A673 (cell line): ENCODE measurements around the gene ARHGAP15.

Source experiments
- EZH2 ChIP-seq: fragments of 200-600 bp; sonication (generic); IDR thresholded peaks from 2 replicates; pipeline ENCODE4 v1.6.1; 2017; ENCODE audit warnings: borderline replicate concordance, low read depth, mild to moderate bottlenecking, mixed read lengths, antibody characterized with exemption, low read length; ENCODE audit not compliant: poor library complexity, severe bottlenecking
- TF ChIP-seq, protein P1 (sequence below): fragments of 300-800, 200-600 bp; sonication (generic); conservative IDR thresholded peaks from 2 replicates; pipeline ENCODE4 v1.5.1; 2017; ENCODE audit warnings: low read depth, mild to moderate bottlenecking, antibody characterized with exemption, low read length, moderate library complexity, mixed read lengths

DNA sequence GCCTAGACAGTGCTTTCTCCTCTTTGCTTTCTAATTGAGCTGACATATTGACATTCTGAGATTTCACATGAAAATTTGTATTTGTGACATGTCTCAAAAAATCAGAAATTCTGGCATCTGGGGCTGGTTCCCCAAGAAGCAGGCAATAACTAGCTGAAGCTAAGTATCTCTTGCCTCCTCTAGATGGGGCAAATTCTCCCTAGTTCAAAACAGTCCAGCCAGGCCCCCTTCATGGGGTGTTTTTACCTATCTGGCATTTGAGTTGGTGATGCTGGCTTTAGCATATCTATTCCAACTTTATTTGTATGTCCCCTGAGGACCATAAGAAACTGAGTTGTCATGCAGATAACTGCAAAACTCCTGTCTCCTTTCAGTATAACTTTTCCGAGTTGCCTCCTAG is 39.9 kb downstream of the ARHGAP15 start:
- TF ChIP-seq, protein P1, sequence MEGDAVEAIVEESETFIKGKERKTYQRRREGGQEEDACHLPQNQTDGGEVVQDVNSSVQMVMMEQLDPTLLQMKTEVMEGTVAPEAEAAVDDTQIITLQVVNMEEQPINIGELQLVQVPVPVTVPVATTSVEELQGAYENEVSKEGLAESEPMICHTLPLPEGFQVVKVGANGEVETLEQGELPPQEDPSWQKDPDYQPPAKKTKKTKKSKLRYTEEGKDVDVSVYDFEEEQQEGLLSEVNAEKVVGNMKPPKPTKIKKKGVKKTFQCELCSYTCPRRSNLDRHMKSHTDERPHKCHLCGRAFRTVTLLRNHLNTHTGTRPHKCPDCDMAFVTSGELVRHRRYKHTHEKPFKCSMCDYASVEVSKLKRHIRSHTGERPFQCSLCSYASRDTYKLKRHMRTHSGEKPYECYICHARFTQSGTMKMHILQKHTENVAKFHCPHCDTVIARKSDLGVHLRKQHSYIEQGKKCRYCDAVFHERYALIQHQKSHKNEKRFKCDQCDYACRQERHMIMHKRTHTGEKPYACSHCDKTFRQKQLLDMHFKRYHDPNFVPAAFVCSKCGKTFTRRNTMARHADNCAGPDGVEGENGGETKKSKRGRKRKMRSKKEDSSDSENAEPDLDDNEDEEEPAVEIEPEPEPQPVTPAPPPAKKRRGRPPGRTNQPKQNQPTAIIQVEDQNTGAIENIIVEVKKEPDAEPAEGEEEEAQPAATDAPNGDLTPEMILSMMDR, result no peak
- no peak for TF ChIP-seq EZH2
